CD14-positive monocyte (primary cell): Measurements from ENCODE around the gene OR2S2. TPM values are rescaled to one million over a fixed set of nuclear protein-coding genes. Genes with fewer than 3 reads are reported as not detected.

Experiments used
- DNase-seq, 3 donors: peaks; one replicate each; pipeline ENCODE4 v3.0.0-alpha.2; 2011 to 2022
- H2AFZ ChIP-seq: 2 replicates; pipeline ENCODE4 v1.6.0; 2012; ENCODE audit warnings: mild to moderate bottlenecking, low read depth, low read length, inconsistent platforms; ENCODE audit not compliant: insufficient read depth, poor library complexity, severe bottlenecking
- H3K27ac ChIP-seq, 2 donors: 1 replicate in 1 of 2; 2 replicates in 1 of 2; pipeline ENCODE4 v1.5.1; 2012 to 2013; ENCODE audit warnings: low read length in 2 of 2, control low read depth in 1 of 2, inconsistent platforms in 1 of 2, low read depth in 1 of 2, mild to moderate bottlenecking in 1 of 2
- H3K27me3 ChIP-seq, 2 donors: one replicate each; pipeline versions ENCODE4 v1.6.0 to v1.6.1; 2011 to 2013; ENCODE audit warnings: low read length in 2 of 2; ENCODE audit not compliant: control insufficient read depth in 2 of 2, insufficient read depth in 2 of 2
- H3K36me3 ChIP-seq, 2 donors: replicated peaks in 1 of 2; 1 replicate in 1 of 2; 2 replicates in 1 of 2; pipeline versions ENCODE4 v1.5.1 to v1.6.1; 2012 to 2013; ENCODE audit warnings: low read length in 2 of 2, control low read depth in 1 of 2, inconsistent platforms in 1 of 2, mild to moderate bottlenecking in 1 of 2; ENCODE audit not compliant: insufficient read depth in 2 of 2, control insufficient read depth in 1 of 2
- H3K4me1 ChIP-seq, 2 donors: 1 replicate in 1 of 2; 2 replicates in 1 of 2; pipeline versions ENCODE4 v1.5.1 to v1.6.1; 2012 to 2013; ENCODE audit warnings: low read length in 2 of 2, control low read depth in 1 of 2, inconsistent platforms in 1 of 2, mild to moderate bottlenecking in 1 of 2, moderate library complexity in 1 of 2; ENCODE audit not compliant: insufficient read depth in 2 of 2, control insufficient read depth in 1 of 2
- H3K4me2 ChIP-seq: replicated peaks from 2 replicates; pipeline ENCODE3; 2012; ENCODE audit warnings: low read length, moderate library complexity, mild to moderate bottlenecking; ENCODE audit not compliant: poor library complexity, severe bottlenecking; ENCODE audit errors: extremely low read depth
- H3K4me3 ChIP-seq, 3 experiments: fragments of 200-600 bp in 1 of 3; sonication (generic) in 1 of 3; replicated peaks in 1 of 3; 1 replicate in 2 of 3; 2 replicates in 1 of 3; pipeline ENCODE4 v1.5.1; 2011 to 2013; ENCODE audit warnings: low read length in 3 of 3, mild to moderate bottlenecking in 3 of 3, control low read depth in 2 of 3, low read depth in 2 of 3, inconsistent platforms in 1 of 3, moderate library complexity in 1 of 3
- H3K79me2 ChIP-seq: 2 replicates; pipeline ENCODE4 v1.6.0; 2012; ENCODE audit warnings: mild to moderate bottlenecking, control low read depth, inconsistent platforms, low read length, moderate library complexity; ENCODE audit not compliant: insufficient read depth
- H3K9ac ChIP-seq: 2 replicates; pipeline ENCODE4 v1.6.0; 2017; ENCODE audit warnings: low read length, mild to moderate bottlenecking; ENCODE audit not compliant: insufficient read depth, poor library complexity, severe bottlenecking
- H3K9me3 ChIP-seq, 2 donors: replicated peaks in 1 of 2; 1 replicate in 1 of 2; 2 replicates in 1 of 2; pipeline versions ENCODE4 v1.5.1 to v1.6.1; 2012 to 2013; ENCODE audit warnings: low read length in 2 of 2, control low read depth in 1 of 2; ENCODE audit not compliant: control insufficient read depth in 1 of 2, insufficient read depth in 1 of 2
- H4K20me1 ChIP-seq: 2 replicates; pipeline ENCODE4 v1.6.0; 2012; ENCODE audit warnings: mild to moderate bottlenecking, low read length, control low read depth, moderate library complexity; ENCODE audit not compliant: insufficient read depth
- H3K27ac Mint-ChIP-seq, 7 donors: one replicate each; pipeline ENCODE4 v1.8.0; 2020; ENCODE audit warnings: mild to moderate bottlenecking in 7 of 7, mixed read lengths in 7 of 7, moderate library complexity in 6 of 7, inconsistent platforms in 2 of 7
- H3K27me3 Mint-ChIP-seq, 3 donors: one replicate each; pipeline ENCODE4 v1.8.0; 2021 to 2022; ENCODE audit warnings: low read depth in 3 of 3, mild to moderate bottlenecking in 3 of 3, mixed read lengths in 3 of 3, moderate library complexity in 3 of 3, inconsistent platforms in 1 of 3
- H3K36me3 Mint-ChIP-seq, 2 donors: one replicate each; pipeline ENCODE4 v1.8.0; 2020; ENCODE audit warnings: mixed read lengths in 2 of 2, inconsistent platforms in 1 of 2, mild to moderate bottlenecking in 1 of 2
- H3K4me1 Mint-ChIP-seq: one replicate; pipeline ENCODE4 v1.8.0; 2020; ENCODE audit warnings: mild to moderate bottlenecking, mixed read lengths
- H3K4me3 Mint-ChIP-seq, 2 donors: one replicate each; pipeline ENCODE4 v1.8.0; 2020; ENCODE audit warnings: mild to moderate bottlenecking in 2 of 2, mixed read lengths in 2 of 2, moderate library complexity in 1 of 2
- H3K9me3 Mint-ChIP-seq, 7 donors: one replicate each; pipeline ENCODE4 v1.8.0; 2020 to 2022; ENCODE audit warnings: mixed read lengths in 7 of 7, mild to moderate bottlenecking in 6 of 7, moderate library complexity in 6 of 7, inconsistent platforms in 2 of 7
- WGBS: methylation state at CpG from one replicate; pipeline ENCODE4 v1.1.5; 2013; ENCODE audit warnings: missing lambda C conversion rate; ENCODE audit not compliant: insufficient coverage; 5-methylcytosine and 5-hydroxymethylcytosine counted together
- intact Hi-C, 2 donors: fragments of 100-400 bp; cut with micrococcal nuclease; formaldehyde crosslinking; loops; one replicate each; pipeline versions ENCODE4 v1.15.0 to v1.15.1; 2023
- polyA plus RNA-seq, 3 donors: library from polyadenylated mRNA; depleted of rRNA in 1 of 3; unstranded in 2 of 3; stranded (reverse) in 1 of 3; fragments of 300-500 nt in 2 of 3; fragments of >200 nt in 1 of 3; fragmentation: Illumina TruSeq in 2 of 3; gene quantifications; 1 replicate in 2 of 3; 2 replicates in 1 of 3; pipeline ENCODE4 v1.2.3, GENCODE V29; 2012 to 2021
- TF ChIP-seq, protein P1 (sequence below): fragments of 200-600 bp; IDR thresholded peaks from one replicate; pipeline ENCODE4 v1.8.0; 2022; ENCODE audit warnings: antibody characterized with exemption, mild to moderate bottlenecking

Gene OR2S2
- polyA plus RNA-seq, 3 donors: not detected

DNA sequence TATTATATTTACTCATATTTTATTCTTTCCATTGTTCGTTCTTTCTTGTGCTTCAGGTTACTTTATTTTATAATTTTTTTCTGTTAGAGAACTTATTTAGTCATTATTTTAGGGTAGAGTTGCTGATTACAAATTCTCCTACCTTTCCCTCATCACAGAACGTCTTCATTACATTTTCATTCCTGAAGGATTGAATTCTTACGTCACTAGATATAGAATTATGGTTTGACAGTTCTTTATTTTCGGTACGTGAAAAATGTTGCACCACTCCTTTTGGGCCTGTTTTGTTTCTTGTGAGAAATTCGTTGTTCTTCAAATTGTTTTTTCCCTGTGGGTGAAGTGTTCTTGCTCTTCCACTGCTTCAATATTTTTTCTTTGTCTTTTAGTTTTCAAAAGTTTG lies 20.8 kb upstream of the OR2S2 start:
- peaks cover 15 to 38% of the 10 kb centered on the region in 2 donors for H3K27me3 ChIP-seq
- H3K9me3 Mint-ChIP-seq: peaks cover 16 to 24% (median 20%) of the 10 kb centered on the region in 7 donors

DNA sequence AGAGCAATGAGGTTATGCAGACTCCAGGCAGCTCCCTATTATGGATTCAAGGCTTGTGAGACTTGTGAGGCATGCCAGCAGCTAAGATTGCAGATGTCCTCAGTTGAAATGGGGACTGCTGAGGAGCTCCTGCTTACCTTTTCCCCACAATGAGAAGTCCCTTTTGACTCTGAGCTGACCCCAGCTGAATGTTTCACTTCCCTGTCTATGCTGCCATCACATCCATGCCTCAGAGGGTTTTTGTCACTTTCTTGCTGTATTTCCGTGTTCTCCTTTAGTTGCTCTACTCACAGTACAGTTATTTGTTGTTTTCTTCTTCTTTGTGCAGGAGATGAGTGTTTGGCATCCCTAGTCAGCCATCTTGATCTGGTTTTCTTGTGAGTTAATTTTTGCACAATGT lies 18.8 kb upstream of the OR2S2 start:
- H3K4me1 ChIP-seq: no peaks in the 10 kb centered on the region
- Mint-ChIP-seq H3K4me1 (peaks cover 9% of the 10 kb centered on the region), H3K4me3 (no peak overlapping the region), H3K27ac (no peak overlapping the region), H3K27me3 (peaks cover 32 to 48% (median 36%) of the 10 kb centered on the region in 3 donors), H3K9me3 (peaks cover 16 to 30% (median 21%) of the 10 kb centered on the region in 7 donors), H3K36me3 (peaks cover 2 to 7% of the 10 kb centered on the region in 2 donors)
- H3K79me2 ChIP-seq: no peaks in the 10 kb centered on the region
- no peak overlapping the region for H3K4me3 ChIP-seq
- TF ChIP-seq, protein P1, sequence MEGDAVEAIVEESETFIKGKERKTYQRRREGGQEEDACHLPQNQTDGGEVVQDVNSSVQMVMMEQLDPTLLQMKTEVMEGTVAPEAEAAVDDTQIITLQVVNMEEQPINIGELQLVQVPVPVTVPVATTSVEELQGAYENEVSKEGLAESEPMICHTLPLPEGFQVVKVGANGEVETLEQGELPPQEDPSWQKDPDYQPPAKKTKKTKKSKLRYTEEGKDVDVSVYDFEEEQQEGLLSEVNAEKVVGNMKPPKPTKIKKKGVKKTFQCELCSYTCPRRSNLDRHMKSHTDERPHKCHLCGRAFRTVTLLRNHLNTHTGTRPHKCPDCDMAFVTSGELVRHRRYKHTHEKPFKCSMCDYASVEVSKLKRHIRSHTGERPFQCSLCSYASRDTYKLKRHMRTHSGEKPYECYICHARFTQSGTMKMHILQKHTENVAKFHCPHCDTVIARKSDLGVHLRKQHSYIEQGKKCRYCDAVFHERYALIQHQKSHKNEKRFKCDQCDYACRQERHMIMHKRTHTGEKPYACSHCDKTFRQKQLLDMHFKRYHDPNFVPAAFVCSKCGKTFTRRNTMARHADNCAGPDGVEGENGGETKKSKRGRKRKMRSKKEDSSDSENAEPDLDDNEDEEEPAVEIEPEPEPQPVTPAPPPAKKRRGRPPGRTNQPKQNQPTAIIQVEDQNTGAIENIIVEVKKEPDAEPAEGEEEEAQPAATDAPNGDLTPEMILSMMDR: no peak
- peaks cover 7 to 17% of the 10 kb centered on the region in 2 donors for H3K9me3 ChIP-seq
- WGBS: no CpG with 5 or more reads among the region's 1 CpG
- DNase-seq: peak; percentile 1 to 12 (median 3)
- H3K27ac ChIP-seq: no peak overlapping the region
- H3K4me2 ChIP-seq: no peak overlapping the region
- no peaks in the 10 kb centered on the region for H3K36me3 ChIP-seq
- no peak overlapping the region for H3K9ac ChIP-seq
- no peaks in the 10 kb centered on the region for H4K20me1 ChIP-seq
- H3K27me3 ChIP-seq: peaks cover 29 to 44% of the 10 kb centered on the region in 2 donors
- intact Hi-C loops: no loop called here
- H2AFZ ChIP-seq: no peak overlapping the region

More for the DNA sequence above, 20.8 kb upstream of the OR2S2 start:
- Mint-ChIP-seq H3K36me3 (peaks cover 0 to 1% of the 10 kb centered on the region in 2 donors), H3K27me3 (peaks cover 17 to 36% (median 18%) of the 10 kb centered on the region in 3 donors), H3K4me3 (no peak overlapping the region), H3K4me1 (peaks cover 3% of the 10 kb centered on the region), H3K27ac (no peak overlapping the region)
- no peak overlapping the region for H3K27ac ChIP-seq
- H3K4me1 ChIP-seq: no peaks in the 10 kb centered on the region
- H3K4me3 ChIP-seq: no peak overlapping the region
- DNase-seq: no peak
- no peak overlapping the region for H3K9ac ChIP-seq
- no peak overlapping the region for H2AFZ ChIP-seq
- H3K36me3 ChIP-seq: no peaks in the 10 kb centered on the region
- TF ChIP-seq, protein P1: no peak
- intact Hi-C loops: no loop called here
- H4K20me1 ChIP-seq: no peaks in the 10 kb centered on the region
- H3K9me3 ChIP-seq: peaks cover 7 to 15% of the 10 kb centered on the region in 2 donors
- 93% methylated on average over 3 of the region's 6 CpGs for WGBS
- no peak overlapping the region for H3K4me2 ChIP-seq
- no peaks in the 10 kb centered on the region for H3K79me2 ChIP-seq
